ENCODE results near the gene HOXC5.

The HOXC5 gene

DNA sequence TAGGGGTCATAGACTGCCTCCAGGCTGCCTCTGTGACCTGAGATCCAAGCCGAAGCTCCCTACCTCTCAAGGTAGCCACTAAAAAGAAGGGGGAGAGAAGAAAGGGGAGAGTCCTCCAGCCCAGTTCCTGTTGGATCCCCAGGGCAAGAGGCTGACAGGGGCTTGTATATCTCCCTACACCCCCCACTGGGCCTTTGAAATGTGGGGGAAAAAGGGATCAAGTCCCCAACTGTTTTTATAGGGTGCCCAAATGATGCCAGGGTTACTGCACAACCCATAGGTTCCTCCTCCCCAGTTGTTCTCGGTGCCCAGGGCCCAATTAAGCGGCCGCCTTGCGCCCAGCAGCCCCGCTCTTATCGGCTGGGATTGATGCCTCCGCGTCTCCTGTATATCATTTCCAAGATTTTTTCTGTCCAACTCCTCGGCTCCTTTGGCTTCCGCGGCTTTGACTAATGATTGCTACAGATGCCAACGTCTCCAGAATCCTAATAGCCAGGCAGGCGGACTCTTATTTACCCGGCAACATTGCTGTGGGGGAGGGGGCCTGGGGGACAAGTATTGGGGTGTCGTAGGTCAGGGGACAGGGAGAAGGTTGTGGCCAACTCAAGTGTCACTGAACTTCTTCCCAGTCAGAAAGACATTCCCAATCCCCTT lies 13.1 kb downstream of the HOXC5 start:
- H3K36me3 ChIP-seq (ENCODE audit: insufficient read depth, low read length): no peaks in the 10 kb centered on the region
- H3K4me1 ChIP-seq (ENCODE audit: insufficient read depth, low read length): no peaks in the 10 kb centered on the region; the same call in 1 of the 2 replicates
- H3K9me3 ChIP-seq (ENCODE audit: control insufficient read depth, insufficient read depth, low read length): no peaks in the 10 kb centered on the region

DNA sequence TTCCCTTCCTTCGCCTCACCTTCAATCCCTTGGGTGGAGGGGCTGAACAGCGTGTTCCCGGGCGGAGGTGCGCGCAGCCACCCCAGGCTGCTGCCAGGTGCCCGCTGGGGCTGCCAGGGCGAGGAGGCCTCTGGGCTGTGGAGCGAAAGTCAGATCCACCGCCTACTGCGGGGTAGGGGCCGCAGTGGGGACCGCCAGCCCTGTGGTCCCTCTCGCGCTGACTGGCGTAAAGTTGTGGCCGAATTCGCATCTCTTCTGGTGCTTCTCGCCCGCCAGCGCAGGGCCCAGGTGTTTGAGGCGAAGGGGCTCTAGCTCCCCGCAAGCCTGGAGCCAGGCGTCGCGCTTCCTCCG lies 13.9 kb downstream of the HOXC5 start:
- H3K4me1 ChIP-seq (ENCODE audit: insufficient read depth, low read length): no peaks in the 10 kb centered on the region; the same call in 1 of the 2 replicates

More for the DNA sequence above, 13.1 kb downstream of the HOXC5 start:
- H3K9ac ChIP-seq (ENCODE audit: low read depth, low read length): no peak overlapping the region

DNA sequence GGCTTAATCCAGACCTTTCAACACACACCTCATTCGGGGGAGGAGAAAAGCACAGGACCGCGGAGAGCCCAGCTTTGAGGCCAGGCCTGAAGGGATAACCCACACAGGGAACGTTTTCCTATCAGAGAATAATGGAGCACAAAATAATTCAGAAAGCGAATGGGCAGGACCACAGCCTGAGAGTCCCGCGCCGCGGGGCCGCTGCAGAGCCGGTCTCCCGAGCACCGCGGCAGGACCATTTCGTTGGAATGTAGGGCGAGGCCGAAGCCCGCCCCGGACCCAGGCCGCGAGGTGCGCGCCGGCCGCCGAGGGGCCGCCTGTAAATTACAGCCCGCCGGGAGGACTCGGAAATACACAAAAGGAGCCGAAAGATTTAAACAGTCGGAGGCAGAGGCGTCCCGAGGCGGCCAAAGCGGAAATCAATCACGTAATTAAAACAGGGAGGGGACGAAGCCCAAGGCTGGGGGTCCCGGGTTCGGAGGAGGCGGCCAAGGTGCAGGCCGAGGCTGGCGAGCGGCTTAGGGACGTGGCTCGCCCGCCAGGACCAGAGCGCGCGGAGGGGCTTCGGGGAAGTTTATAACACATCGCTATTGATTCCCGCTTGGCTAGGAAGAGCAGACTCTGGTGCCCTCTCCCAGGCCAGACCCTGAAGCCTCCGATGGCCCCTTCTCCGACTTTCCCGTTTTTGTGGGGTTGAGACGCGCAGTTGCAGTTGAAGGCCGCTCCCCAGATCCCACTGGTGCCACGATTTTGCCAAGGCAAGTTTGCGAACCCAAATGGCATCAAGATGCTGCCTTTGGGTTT lies 14.5 kb downstream of the HOXC5 start:
- no peak overlapping the region for H3K9ac ChIP-seq (ENCODE audit: low read depth, low read length)

More for the DNA sequence above, 13.9 kb downstream of the HOXC5 start:
- H3K9ac ChIP-seq (ENCODE audit: low read depth, low read length): no peak overlapping the region
- no peaks in the 10 kb centered on the region for H3K36me3 ChIP-seq (ENCODE audit: insufficient read depth, low read length)
- no peaks in the 10 kb centered on the region for H3K9me3 ChIP-seq (ENCODE audit: control insufficient read depth, insufficient read depth, low read length)

DNA sequence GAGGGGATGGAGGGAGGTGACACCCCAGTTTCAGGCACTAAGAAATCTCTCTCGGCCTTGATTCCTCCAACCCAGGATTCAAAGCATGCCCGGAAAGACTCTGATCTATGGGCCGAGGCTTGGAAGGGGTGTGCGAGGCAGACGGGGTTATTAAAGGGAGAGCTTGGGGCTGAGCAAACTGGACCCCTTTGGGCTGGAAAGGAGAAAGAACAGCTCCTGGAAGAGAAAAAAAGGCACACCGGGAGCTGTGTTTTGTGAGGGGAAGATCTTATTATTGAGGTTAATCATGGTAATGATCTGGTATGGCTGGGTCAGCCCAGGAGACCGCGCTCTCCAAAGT lies 15.1 kb downstream of the HOXC5 start:
- Histone ChIP-seq H3K4me1 (ENCODE audit: insufficient read depth, low read length) (peaks cover 5% of the 10 kb centered on the region; the same call in 1 of the 2 replicates), H3K9me3 (ENCODE audit: control insufficient read depth, insufficient read depth, low read length) (no peaks in the 10 kb centered on the region), H3K36me3 (ENCODE audit: insufficient read depth, low read length) (no peaks in the 10 kb centered on the region), H3K9ac (ENCODE audit: low read depth, low read length) (no peak overlapping the region)

More for the DNA sequence above, 14.5 kb downstream of the HOXC5 start:
- H3K36me3 ChIP-seq (ENCODE audit: insufficient read depth, low read length): no peaks in the 10 kb centered on the region
- no peaks in the 10 kb centered on the region; the same call in 1 of the 2 replicates for H3K4me1 ChIP-seq (ENCODE audit: insufficient read depth, low read length)
- no peaks in the 10 kb centered on the region for H3K9me3 ChIP-seq (ENCODE audit: control insufficient read depth, insufficient read depth, low read length)

- Histone ChIP-seq H3K9ac (ENCODE audit: low read depth, low read length) (no peak overlapping the region), H3K4me1 (ENCODE audit: insufficient read depth, low read length) (peaks cover 8% of the 10 kb centered on the region; the same call in 1 of the 2 replicates), H3K9me3 (ENCODE audit: control insufficient read depth, insufficient read depth, low read length) (no peaks in the 10 kb centered on the region), H3K36me3 (ENCODE audit: insufficient read depth, low read length) (no peaks in the 10 kb centered on the region)
These were observed 15.7 kb downstream of the HOXC5 start for GRCh38 chr12:54048406-54049093.

GRCh38 chr12:54049108-54049507 lies 16.3 kb downstream of the HOXC5 start:
- Histone ChIP-seq H3K9me3 (ENCODE audit: control insufficient read depth, insufficient read depth, low read length) (no peaks in the 10 kb centered on the region), H3K9ac (ENCODE audit: low read depth, low read length) (no peak overlapping the region), H3K4me1 (ENCODE audit: insufficient read depth, low read length) (peaks cover 8% of the 10 kb centered on the region; the same call in 1 of the 2 replicates), H3K36me3 (ENCODE audit: insufficient read depth, low read length) (no peaks in the 10 kb centered on the region)

DNA sequence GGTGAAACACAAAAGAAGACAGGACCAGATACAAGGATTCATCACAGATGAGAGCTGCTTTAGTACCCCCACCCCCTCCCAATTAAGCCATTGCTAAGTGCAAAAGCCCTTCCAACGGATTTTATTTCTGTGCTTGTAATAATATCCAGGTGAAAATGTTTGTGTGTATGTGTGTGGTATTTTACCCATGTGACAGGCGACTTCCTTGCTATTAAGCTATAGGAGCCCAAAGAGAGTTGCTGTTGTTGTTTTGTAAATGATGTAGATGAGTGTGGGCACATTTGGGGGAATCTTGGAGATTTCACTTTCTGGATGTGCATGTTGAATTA lies 17.6 kb downstream of the HOXC5 start:
- Histone ChIP-seq H3K9me3 (ENCODE audit: control insufficient read depth, insufficient read depth, low read length) (no peaks in the 10 kb centered on the region), H3K9ac (ENCODE audit: low read depth, low read length) (no peak overlapping the region), H3K4me1 (ENCODE audit: insufficient read depth, low read length) (peaks cover 8% of the 10 kb centered on the region; the same call in 1 of the 2 replicates), H3K36me3 (ENCODE audit: insufficient read depth, low read length) (no peaks in the 10 kb centered on the region)

DNA sequence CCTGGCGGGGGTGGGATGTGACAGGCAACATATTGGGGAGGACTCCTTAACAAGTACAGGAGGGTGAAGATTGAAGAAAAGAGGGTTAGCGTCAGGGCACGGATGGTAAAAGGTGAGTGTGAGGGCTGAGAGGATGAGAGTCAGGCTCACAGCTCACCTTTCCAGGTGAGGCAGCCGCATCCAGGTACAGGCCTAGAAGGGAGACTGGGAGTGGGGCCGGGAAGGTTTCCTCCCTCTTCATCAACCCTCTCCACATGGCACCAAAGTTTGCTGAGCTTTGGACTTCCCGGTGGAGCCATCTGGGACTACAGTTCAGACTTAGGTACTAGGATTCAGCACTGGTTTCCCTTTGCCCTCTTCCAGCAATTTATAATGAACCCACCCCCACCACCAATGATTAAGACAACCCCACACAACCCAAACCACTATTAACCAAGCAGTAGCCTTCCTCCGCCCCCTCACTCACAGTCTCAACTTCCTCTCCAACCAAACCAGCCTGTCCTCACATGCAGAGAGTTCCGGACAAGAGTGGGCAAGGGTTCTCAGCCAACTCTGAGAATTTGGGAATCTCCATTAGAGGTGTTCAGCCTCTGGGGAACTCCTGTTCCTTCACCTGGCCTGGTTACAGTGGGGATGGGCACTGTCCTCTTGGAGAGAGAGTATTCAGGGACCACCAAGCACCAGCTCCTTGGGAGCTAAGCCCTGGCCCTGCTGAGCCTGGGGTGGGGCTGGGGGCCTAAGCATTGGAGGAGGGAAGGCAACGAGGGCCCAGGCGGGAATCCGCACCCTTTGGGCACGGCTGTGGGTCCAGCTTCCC lies 18.4 kb downstream of the HOXC5 start:
- Histone ChIP-seq H3K36me3 (ENCODE audit: insufficient read depth, low read length) (no peaks in the 10 kb centered on the region), H3K9me3 (ENCODE audit: control insufficient read depth, insufficient read depth, low read length) (no peaks in the 10 kb centered on the region), H3K4me1 (ENCODE audit: insufficient read depth, low read length) (peaks cover 8% of the 10 kb centered on the region; the same call in 1 of the 2 replicates), H3K9ac (ENCODE audit: low read depth, low read length) (no peak overlapping the region)

GRCh38 chr12:54051874-54052437 lies 19.1 kb downstream of the HOXC5 start:
- Histone ChIP-seq H3K9ac (ENCODE audit: low read depth, low read length) (no peak overlapping the region), H3K9me3 (ENCODE audit: control insufficient read depth, insufficient read depth, low read length) (no peaks in the 10 kb centered on the region), H3K4me1 (ENCODE audit: insufficient read depth, low read length) (peaks cover 8% of the 10 kb centered on the region; the same call in 1 of the 2 replicates), H3K36me3 (ENCODE audit: insufficient read depth, low read length) (no peaks in the 10 kb centered on the region)

DNA sequence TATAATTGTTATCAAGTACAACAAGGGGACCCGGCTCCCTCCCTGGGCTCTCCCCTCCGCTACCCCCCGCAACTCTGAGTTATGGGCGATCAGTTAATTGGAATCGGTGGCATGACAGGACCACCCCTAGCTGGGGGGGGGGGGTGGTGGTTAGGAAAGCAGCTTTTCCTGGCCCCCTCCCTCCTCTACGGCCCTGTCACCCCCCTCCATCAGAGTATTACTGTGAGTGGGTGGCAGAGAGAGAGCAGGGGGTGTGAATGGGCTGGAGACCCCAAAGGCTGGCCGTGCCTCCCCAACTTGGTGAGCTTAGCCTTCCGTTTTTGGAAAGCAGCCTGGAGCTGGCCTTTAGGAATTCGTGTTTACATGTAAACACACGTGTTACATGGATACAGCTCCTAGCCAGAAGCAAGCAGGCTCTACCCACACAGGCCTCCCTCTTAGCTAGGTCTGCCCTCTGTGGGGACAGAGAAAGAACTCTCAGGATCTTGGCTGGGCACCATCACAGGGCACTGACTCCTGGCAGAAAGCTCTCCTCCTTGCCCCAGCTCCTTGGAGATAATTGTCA lies 19.7 kb downstream of the HOXC5 start:
- Histone ChIP-seq H3K9me3 (ENCODE audit: control insufficient read depth, insufficient read depth, low read length) (no peaks in the 10 kb centered on the region), H3K4me1 (ENCODE audit: insufficient read depth, low read length) (peaks cover 8% of the 10 kb centered on the region; the same call in 1 of the 2 replicates), H3K9ac (ENCODE audit: low read depth, low read length) (peak overlapping the region; percentile 56; the same call in 1 of the 2 replicates), H3K36me3 (ENCODE audit: insufficient read depth, low read length) (no peaks in the 10 kb centered on the region)

DNA sequence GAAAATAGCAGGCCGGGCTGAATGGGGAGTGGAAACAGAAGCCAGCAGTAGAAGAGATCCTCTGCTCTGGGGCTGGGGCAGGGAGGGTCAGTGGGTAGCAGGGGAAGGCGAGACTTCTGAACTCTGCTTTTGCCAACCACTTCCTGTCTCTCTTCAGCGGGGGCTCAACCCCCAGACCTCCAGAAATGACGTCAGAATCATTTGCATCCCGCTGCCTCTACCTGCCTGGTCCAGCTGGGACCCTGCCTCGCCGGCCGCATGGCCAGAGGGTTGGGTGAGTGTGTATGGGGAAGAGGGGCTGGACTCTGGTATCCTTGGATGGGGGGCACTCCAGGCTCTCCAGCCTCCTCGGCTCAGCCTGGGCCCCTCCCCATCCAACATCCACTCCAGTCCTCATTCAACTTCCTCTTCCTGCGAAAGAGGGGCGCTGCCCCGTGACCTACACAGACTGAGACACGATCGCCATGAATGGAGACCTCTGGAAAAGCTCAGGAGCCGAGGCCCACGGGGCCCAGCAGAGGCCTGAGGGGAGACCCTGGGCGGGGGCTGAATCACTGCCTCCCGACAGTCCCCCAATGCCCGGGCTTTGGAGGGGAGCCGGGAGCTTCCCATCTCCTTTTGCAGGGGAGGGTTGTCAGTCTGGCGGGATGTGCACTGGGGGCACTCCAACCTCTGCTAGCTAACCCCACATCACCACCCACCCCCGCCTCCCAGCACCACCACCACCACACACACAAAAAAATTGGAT lies 20.3 kb downstream of the HOXC5 start:
- H3K9ac ChIP-seq (ENCODE audit: low read depth, low read length): peak overlapping the region; percentile 56; the same call in 1 of the 2 replicates
- no peaks in the 10 kb centered on the region for H3K9me3 ChIP-seq (ENCODE audit: control insufficient read depth, insufficient read depth, low read length)
- no peaks in the 10 kb centered on the region for H3K36me3 ChIP-seq (ENCODE audit: insufficient read depth, low read length)
- H3K4me1 ChIP-seq (ENCODE audit: insufficient read depth, low read length): peaks cover 8% of the 10 kb centered on the region

DNA sequence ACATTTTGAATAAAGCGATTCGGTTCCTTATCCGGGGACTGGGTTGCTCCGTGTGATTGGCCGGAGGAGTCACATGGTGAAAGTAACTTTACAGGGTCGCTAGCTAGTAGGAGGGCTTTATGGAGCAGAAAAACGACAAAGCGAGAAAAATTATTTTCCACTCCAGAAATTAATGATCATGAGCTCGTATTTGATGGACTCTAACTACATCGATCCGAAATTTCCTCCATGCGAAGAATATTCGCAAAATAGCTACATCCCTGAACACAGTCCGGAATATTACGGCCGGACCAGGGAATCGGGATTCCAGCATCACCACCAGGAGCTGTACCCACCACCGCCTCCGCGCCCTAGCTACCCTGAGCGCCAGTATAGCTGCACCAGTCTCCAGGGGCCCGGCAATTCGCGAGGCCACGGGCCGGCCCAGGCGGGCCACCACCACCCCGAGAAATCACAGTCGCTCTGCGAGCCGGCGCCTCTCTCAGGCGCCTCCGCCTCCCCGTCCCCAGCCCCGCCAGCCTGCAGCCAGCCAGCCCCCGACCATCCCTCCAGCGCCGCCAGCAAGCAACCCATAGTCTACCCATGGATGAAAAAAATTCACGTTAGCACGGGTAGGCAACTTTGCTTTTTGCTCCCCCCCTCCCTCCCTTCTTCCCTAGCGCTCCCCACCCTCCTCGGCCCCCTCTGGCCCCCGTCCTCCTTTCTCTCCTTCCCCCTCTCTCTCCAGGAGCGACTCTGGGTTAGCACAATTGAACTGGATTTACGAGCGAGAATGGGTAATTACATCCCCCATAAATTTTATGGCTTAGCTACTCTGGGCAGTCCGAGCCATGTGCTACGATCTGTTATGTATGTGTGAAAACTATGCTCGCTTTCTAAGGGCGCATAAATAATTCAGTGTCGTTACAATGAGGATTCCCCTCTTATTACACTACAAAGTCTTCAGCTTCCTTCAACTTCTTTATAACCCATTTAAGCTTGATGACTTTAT lies 21.2 kb downstream of the HOXC5 start, which contains the start of gene HOXC4:
Gene HOXC4, plus strand, starts transcription at position 85 of the 991 bp plus-strand sequence. Its CDS starts 88 bp downstream, at position 173.
- Histone ChIP-seq H3K4me1 (ENCODE audit: insufficient read depth, low read length) (peaks cover 8% of the 10 kb centered on the region), H3K9ac (ENCODE audit: low read depth, low read length) (peak within 1 kb of the TSS; percentile 56; the same call in 1 of the 2 replicates), H3K36me3 (ENCODE audit: insufficient read depth, low read length) (no peaks in the 10 kb centered on the region), H3K9me3 (ENCODE audit: control insufficient read depth, insufficient read depth, low read length) (no peaks in the 10 kb centered on the region)
